A673 (cell line): ENCODE data around the gene PARN. TPM values are rescaled to one million over a fixed set of nuclear protein-coding genes. Genes with fewer than 3 reads are reported as not detected.

Experiments used
- BruUV-seq: library from RNA; stranded (reverse); fragments of 400-500 nt; replicated peaks from 2 replicates; lab custom pipeline; 2021; lab: Mats Ljungman, UMichigan
- CTCF ChIA-PET: fragments of 300-600 bp; sonication (Branson Sonifier 250); formaldehyde crosslinking; loops from one replicate; lab custom pipeline; 2022; ENCODE audit warnings: antibody characterized with exemption; lab: Charles Lee
- POLR2A ChIA-PET: fragments of 300-600 bp; sonication (Branson Sonifier 250); formaldehyde crosslinking; loops from one replicate; lab custom pipeline; 2022; ENCODE audit warnings: antibody characterized with exemption; ENCODE audit not compliant: low non-redundant PET; lab: Charles Lee
- DNase-seq: peaks from one replicate; pipeline ENCODE4 v3.0.0-alpha.2; 2015; ENCODE audit warnings: low spot score
- H3K27ac ChIP-seq: fragments of 200-600 bp; sonication (generic); 2 replicates; pipeline ENCODE4 v1.5.1; 2016; ENCODE audit warnings: mixed run types, low read depth, mild to moderate bottlenecking, mixed read lengths, antibody characterized with exemption, low read length; ENCODE audit not compliant: poor library complexity, severe bottlenecking
- H3K27me3 ChIP-seq: fragments of 200-600 bp; sonication (generic); replicated peaks from 2 replicates; pipeline ENCODE4 v1.6.1; 2017; ENCODE audit warnings: mixed run types, low read depth, mild to moderate bottlenecking, mixed read lengths, antibody characterized with exemption, low read length; ENCODE audit not compliant: insufficient read depth, poor library complexity
- H3K36me3 ChIP-seq: fragments of 200-600 bp; sonication (generic); 2 replicates; pipeline ENCODE4 v1.6.1; 2016; ENCODE audit warnings: mixed run types, mild to moderate bottlenecking, mixed read lengths, antibody characterized with exemption, low read length; ENCODE audit not compliant: insufficient read depth, poor library complexity, severe bottlenecking
- H3K4me1 ChIP-seq: fragments of 200-600 bp; sonication (generic); 2 replicates; pipeline ENCODE4 v1.6.1; 2017; ENCODE audit warnings: mixed run types, mild to moderate bottlenecking, mixed read lengths, antibody characterized with exemption, low read length; ENCODE audit not compliant: insufficient read depth, poor library complexity, severe bottlenecking
- H3K4me3 ChIP-seq: fragments of 200-600 bp; sonication (generic); 2 replicates; pipeline ENCODE4 v1.5.1; 2016; ENCODE audit warnings: low read depth, mixed run types, mild to moderate bottlenecking, mixed read lengths, low read length; ENCODE audit not compliant: poor library complexity, severe bottlenecking
- H3K9me3 ChIP-seq: fragments of 200-600 bp; sonication (generic); 2 replicates; pipeline ENCODE4 v1.6.1; 2016; ENCODE audit warnings: mixed run types, low read depth, mild to moderate bottlenecking, mixed read lengths, antibody characterized with exemption, low read length; ENCODE audit not compliant: poor library complexity, severe bottlenecking
- EZH2 ChIP-seq: fragments of 200-600 bp; sonication (generic); IDR thresholded peaks from 2 replicates; pipeline ENCODE4 v1.6.1; 2017; ENCODE audit warnings: borderline replicate concordance, low read depth, mild to moderate bottlenecking, mixed read lengths, antibody characterized with exemption, low read length; ENCODE audit not compliant: poor library complexity, severe bottlenecking
- intact Hi-C: fragments of 100-400 bp; cut with micrococcal nuclease; formaldehyde crosslinking; loops from one replicate; pipeline ENCODE4 v1.10.0; 2022; ENCODE audit not compliant: unreplicated experiment
- total RNA-seq: library from RNA; stranded (reverse); gene quantifications from 2 replicates; pipeline ENCODE4 v1.2.3, GENCODE V29; 2021
- TF ChIP-seq, protein P1 (sequence below): fragments of 300-800, 200-600 bp; sonication (generic); conservative IDR thresholded peaks from 2 replicates; pipeline ENCODE4 v1.5.1; 2017; ENCODE audit warnings: low read depth, mild to moderate bottlenecking, antibody characterized with exemption, low read length, moderate library complexity, mixed read lengths

The PARN gene
- total RNA-seq, 1 experiment from 2014 or later = 37.5 TPM

GRCh38 chr16:14495213-14496046, 134.6 kb downstream of the PARN start:
- CTCF ChIA-PET = no interaction called here
- BruUV-seq = no TSS peak
- Histone ChIP-seq H3K36me3 (no peaks in the 10 kb centered on the region), H3K27me3 (no peaks in the 10 kb centered on the region), H3K27ac (no peak overlapping the region), H3K9me3 (no peaks in the 10 kb centered on the region), H3K4me1 (peaks cover 7% of the 10 kb centered on the region), H3K4me3 (no peak overlapping the region)
- POLR2A ChIA-PET = no interaction called here
- no peak for DNase-seq
- TF ChIP-seq, protein P1, sequence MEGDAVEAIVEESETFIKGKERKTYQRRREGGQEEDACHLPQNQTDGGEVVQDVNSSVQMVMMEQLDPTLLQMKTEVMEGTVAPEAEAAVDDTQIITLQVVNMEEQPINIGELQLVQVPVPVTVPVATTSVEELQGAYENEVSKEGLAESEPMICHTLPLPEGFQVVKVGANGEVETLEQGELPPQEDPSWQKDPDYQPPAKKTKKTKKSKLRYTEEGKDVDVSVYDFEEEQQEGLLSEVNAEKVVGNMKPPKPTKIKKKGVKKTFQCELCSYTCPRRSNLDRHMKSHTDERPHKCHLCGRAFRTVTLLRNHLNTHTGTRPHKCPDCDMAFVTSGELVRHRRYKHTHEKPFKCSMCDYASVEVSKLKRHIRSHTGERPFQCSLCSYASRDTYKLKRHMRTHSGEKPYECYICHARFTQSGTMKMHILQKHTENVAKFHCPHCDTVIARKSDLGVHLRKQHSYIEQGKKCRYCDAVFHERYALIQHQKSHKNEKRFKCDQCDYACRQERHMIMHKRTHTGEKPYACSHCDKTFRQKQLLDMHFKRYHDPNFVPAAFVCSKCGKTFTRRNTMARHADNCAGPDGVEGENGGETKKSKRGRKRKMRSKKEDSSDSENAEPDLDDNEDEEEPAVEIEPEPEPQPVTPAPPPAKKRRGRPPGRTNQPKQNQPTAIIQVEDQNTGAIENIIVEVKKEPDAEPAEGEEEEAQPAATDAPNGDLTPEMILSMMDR = no peak
- no peak for TF ChIP-seq EZH2
- intact Hi-C loops = no loop called here

DNA sequence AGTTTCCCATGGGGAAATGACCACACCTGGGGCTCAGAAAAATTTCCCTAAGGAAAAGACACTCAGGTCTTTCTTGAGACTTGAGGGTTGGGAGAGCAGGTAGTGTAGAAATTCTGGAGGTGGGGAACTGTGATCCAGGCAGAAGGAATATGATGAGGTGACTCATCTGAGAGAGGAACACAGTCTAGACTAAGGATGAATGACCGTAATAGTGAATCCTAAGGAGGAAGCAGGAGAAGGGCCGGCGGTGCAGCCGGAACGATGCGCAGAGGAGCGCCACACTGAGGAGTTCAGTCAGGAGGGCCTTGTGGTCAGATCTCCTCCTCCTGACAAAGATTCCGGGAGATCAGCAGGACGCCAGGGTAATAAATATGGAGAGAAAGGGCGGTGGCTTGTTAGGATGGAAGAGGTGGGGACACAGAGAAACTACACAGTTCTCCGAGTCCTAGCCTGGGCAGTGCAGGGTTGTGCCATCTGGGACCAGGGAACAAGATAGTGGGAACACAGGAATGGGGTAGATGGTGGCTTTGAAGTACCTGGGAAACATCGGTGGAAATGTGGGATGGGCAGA, 135.6 kb downstream of the PARN start:
- Histone ChIP-seq H3K36me3 (no peaks in the 10 kb centered on the region), H3K4me1 (peaks cover 7% of the 10 kb centered on the region), H3K9me3 (no peaks in the 10 kb centered on the region), H3K27ac (no peak overlapping the region), H3K27me3 (no peaks in the 10 kb centered on the region), H3K4me3 (no peak overlapping the region)
- intact Hi-C loops = no loop called here
- BruUV-seq = no TSS peak
- ChIA-PET POLR2A (no interaction called here), CTCF (no interaction called here)
- no peak for DNase-seq
- TF ChIP-seq EZH2 = no peak
- TF ChIP-seq, protein P1 = no peak

DNA sequence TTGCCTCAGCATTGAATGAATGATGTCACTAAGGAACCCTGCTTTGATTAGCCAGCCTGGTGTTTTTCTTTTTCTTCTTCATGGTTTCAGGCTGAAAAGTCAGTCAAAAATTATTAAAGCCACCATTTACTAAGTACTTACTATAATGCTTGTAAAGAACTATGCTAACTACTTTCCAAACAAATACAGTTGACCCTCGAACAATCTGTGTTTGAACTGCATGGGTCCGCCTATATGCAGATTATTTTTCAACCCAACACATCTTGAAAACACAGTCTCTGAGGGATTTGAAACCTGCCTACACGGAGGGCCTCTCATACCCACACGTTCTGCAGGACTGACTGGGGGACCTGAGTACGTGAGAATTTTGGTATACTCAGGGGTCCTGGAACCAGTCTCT, 136.3 kb downstream of the PARN start:
- Histone ChIP-seq H3K27ac (no peak overlapping the region), H3K36me3 (no peaks in the 10 kb centered on the region), H3K4me3 (no peak overlapping the region), H3K4me1 (peaks cover 10% of the 10 kb centered on the region), H3K9me3 (no peaks in the 10 kb centered on the region), H3K27me3 (no peaks in the 10 kb centered on the region)
- POLR2A ChIA-PET = no interaction called here
- no peak for DNase-seq
- BruUV-seq = no TSS peak
- intact Hi-C loops = no loop called here
- TF ChIP-seq, protein P1 = no peak
- no peak for TF ChIP-seq EZH2
- CTCF ChIA-PET = no interaction called here
